Astrocyte (in vitro differentiated cells and primary cell): ENCODE data around the gene MTERF4. TPM values are rescaled to one million over a fixed set of nuclear protein-coding genes. Genes with fewer than 3 reads are reported as not detected.

Experiments
- DNase-seq: peaks from one replicate; pipeline ENCODE4 v3.0.0-alpha.2; 2010; ENCODE audit warnings: low read depth
- FAIRE-seq: peaks from 2 replicates; lab custom pipeline; 2011; peaks lifted over from hg19 to GRCh38; lab: Jason Lieb, UNC
- H2AFZ ChIP-seq: 2 replicates; pipeline ENCODE4 v1.6.0; 2012; ENCODE audit warnings: low read depth, low read length, inconsistent platforms
- H3K27ac ChIP-seq: 2 replicates; pipeline ENCODE4 v1.5.1; 2011; ENCODE audit warnings: low read depth, low read length, inconsistent platforms
- H3K27me3 ChIP-seq: 2 replicates; pipeline ENCODE4 v1.6.0; 2011; ENCODE audit warnings: low read length, inconsistent platforms; ENCODE audit not compliant: insufficient read depth
- H3K36me3 ChIP-seq: 2 replicates; pipeline ENCODE4 v1.5.1; 2011; ENCODE audit warnings: low read length, inconsistent platforms; ENCODE audit not compliant: insufficient read depth
- H3K4me1 ChIP-seq: 2 replicates; pipeline ENCODE4 v1.5.1; 2011; ENCODE audit warnings: low read length, inconsistent platforms; ENCODE audit not compliant: insufficient read depth
- H3K4me2 ChIP-seq: 2 replicates; pipeline ENCODE4 v1.6.0; 2012; ENCODE audit warnings: low read length, inconsistent platforms
- H3K4me3 ChIP-seq: 2 replicates; pipeline ENCODE4 v1.5.1; 2011; ENCODE audit warnings: low read depth, mild to moderate bottlenecking, low read length, inconsistent platforms; ENCODE audit not compliant: insufficient read depth
- H3K79me2 ChIP-seq: 2 replicates; pipeline ENCODE4 v1.6.0; 2012; ENCODE audit warnings: mild to moderate bottlenecking, low read length, inconsistent platforms; ENCODE audit not compliant: insufficient read depth
- H3K9ac ChIP-seq: 2 replicates; pipeline ENCODE4 v1.6.0; 2012; ENCODE audit warnings: mild to moderate bottlenecking, low read length, inconsistent platforms
- H3K9me3 ChIP-seq: 2 replicates; pipeline ENCODE4 v1.5.1; 2012; ENCODE audit warnings: low read depth, mild to moderate bottlenecking, low read length, inconsistent platforms; ENCODE audit not compliant: insufficient read depth
- H4K20me1 ChIP-seq: 2 replicates; pipeline ENCODE4 v1.6.0; 2012; ENCODE audit warnings: low read length, inconsistent platforms; ENCODE audit not compliant: insufficient read depth
- H3K27ac Mint-ChIP-seq: one replicate; pipeline ENCODE4 v1.8.0; 2021; ENCODE audit warnings: mild to moderate bottlenecking, mixed read lengths; ENCODE audit not compliant: unreplicated experiment
- H3K27me3 Mint-ChIP-seq: one replicate; pipeline ENCODE4 v1.8.0; 2021; ENCODE audit warnings: low read depth, mixed read lengths; ENCODE audit not compliant: unreplicated experiment
- H3K36me3 Mint-ChIP-seq: one replicate; pipeline ENCODE4 v1.8.0; 2021; ENCODE audit warnings: low read depth, mixed read lengths; ENCODE audit not compliant: unreplicated experiment
- H3K4me1 Mint-ChIP-seq: one replicate; pipeline ENCODE4 v1.8.0; 2021; ENCODE audit warnings: low read depth, mixed read lengths; ENCODE audit not compliant: unreplicated experiment
- H3K4me3 Mint-ChIP-seq: one replicate; pipeline ENCODE4 v1.8.0; 2021; ENCODE audit warnings: mild to moderate bottlenecking, moderate library complexity, mixed read lengths; ENCODE audit not compliant: unreplicated experiment
- H3K9me3 Mint-ChIP-seq: one replicate; pipeline ENCODE4 v1.8.0; 2021; ENCODE audit warnings: mild to moderate bottlenecking, mixed read lengths; ENCODE audit not compliant: unreplicated experiment
- CTCF ChIP-seq: IDR thresholded peaks from 2 replicates; pipeline ENCODE4 v1.5.1; 2011; ENCODE audit warnings: low read depth, mild to moderate bottlenecking, inconsistent platforms, low read length, moderate library complexity; ENCODE audit not compliant: insufficient read depth
- EZH2 ChIP-seq: IDR thresholded peaks from 2 replicates; pipeline ENCODE4 v1.6.1; 2012; ENCODE audit warnings: mild to moderate bottlenecking, low read length, inconsistent platforms; ENCODE audit not compliant: insufficient read depth
- total RNA-seq: library from RNA; stranded (reverse); gene quantifications from 2 replicates; pipeline ENCODE4 v1.2.1, GENCODE V29; 2021

Gene MTERF4
- total RNA-seq, 1 donor from 2014 or later: 26.3 TPM

GRCh38 chr2:241064008-241064801 lies 37.9 kb downstream of the MTERF4 start:
- H3K4me1 Mint-ChIP-seq: no peaks in the 10 kb centered on the region
- H3K36me3 Mint-ChIP-seq: no peaks in the 10 kb centered on the region
- H3K4me1 ChIP-seq: no peaks in the 10 kb centered on the region
- no peak overlapping the region for H3K27ac Mint-ChIP-seq
- H2AFZ ChIP-seq: no peak overlapping the region
- no peak for FAIRE-seq
- no peaks in the 10 kb centered on the region for H3K9me3 ChIP-seq
- H3K79me2 ChIP-seq: no peaks in the 10 kb centered on the region
- peaks cover 41% of the 10 kb centered on the region for H3K27me3 Mint-ChIP-seq
- no peaks in the 10 kb centered on the region for H3K9me3 Mint-ChIP-seq
- no peaks in the 10 kb centered on the region for H4K20me1 ChIP-seq
- TF ChIP-seq EZH2: no peak
- no peak for TF ChIP-seq CTCF
- H3K4me3 ChIP-seq: no peak overlapping the region
- no peaks in the 10 kb centered on the region for H3K36me3 ChIP-seq
- H3K27ac ChIP-seq: no peak overlapping the region
- no peak overlapping the region for H3K4me3 Mint-ChIP-seq
- H3K4me2 ChIP-seq: no peak overlapping the region
- no peak overlapping the region for H3K9ac ChIP-seq
- H3K27me3 ChIP-seq: peaks cover 4% of the 10 kb centered on the region
- no peak for DNase-seq

- TF ChIP-seq EZH2 (no peak), CTCF (no peak)
These were observed 38.5 kb downstream of the MTERF4 start for GRCh38 chr2:241063587-241063986.

GRCh38 chr2:241063093-241063551 lies 39.0 kb downstream of the MTERF4 start:
- no peak overlapping the region for H2AFZ ChIP-seq
- FAIRE-seq: no peak
- no peaks in the 10 kb centered on the region for H3K9me3 ChIP-seq
- no peaks in the 10 kb centered on the region for H3K36me3 ChIP-seq
- H3K4me1 ChIP-seq: no peaks in the 10 kb centered on the region
- H3K4me2 ChIP-seq: no peak overlapping the region
- H3K79me2 ChIP-seq: no peaks in the 10 kb centered on the region
- Mint-ChIP-seq H3K36me3 (no peaks in the 10 kb centered on the region), H3K27ac (no peak overlapping the region), H3K4me1 (no peaks in the 10 kb centered on the region), H3K9me3 (no peaks in the 10 kb centered on the region), H3K4me3 (no peak overlapping the region), H3K27me3 (peaks cover 38% of the 10 kb centered on the region)
- no peak for DNase-seq
- TF ChIP-seq CTCF (no peak), EZH2 (no peak)
- no peak overlapping the region for H3K9ac ChIP-seq
- no peaks in the 10 kb centered on the region for H4K20me1 ChIP-seq
- no peak overlapping the region for H3K4me3 ChIP-seq
- H3K27me3 ChIP-seq: peaks cover 4% of the 10 kb centered on the region
- H3K27ac ChIP-seq: no peak overlapping the region

More at GRCh38 chr2:241063587-241063986, 38.5 kb downstream of the MTERF4 start:
- no peak for FAIRE-seq
- Mint-ChIP-seq H3K4me3 (no peak overlapping the region), H3K27ac (no peak overlapping the region), H3K27me3 (peaks cover 39% of the 10 kb centered on the region), H3K4me1 (no peaks in the 10 kb centered on the region), H3K36me3 (no peaks in the 10 kb centered on the region), H3K9me3 (no peaks in the 10 kb centered on the region)
- no peak for DNase-seq
- Histone ChIP-seq H3K27me3 (peaks cover 4% of the 10 kb centered on the region), H4K20me1 (no peaks in the 10 kb centered on the region), H3K9me3 (no peaks in the 10 kb centered on the region), H3K4me3 (no peak overlapping the region), H2AFZ (no peak overlapping the region), H3K4me1 (no peaks in the 10 kb centered on the region), H3K36me3 (no peaks in the 10 kb centered on the region), H3K27ac (no peak overlapping the region), H3K4me2 (no peak overlapping the region), H3K9ac (no peak overlapping the region), H3K79me2 (no peaks in the 10 kb centered on the region)
